HuH-7.5 (cell line): ENCODE data around the gene OOSP2.

Experiments used
- DNase-seq: peaks from one replicate; pipeline ENCODE4 v3.0.0; 2011; ENCODE audit warnings: low spot score

OOSP2 gene

GRCh38 chr11:60080535-60080934 lies 40.3 kb downstream of the OOSP2 start:
- no peak for DNase-seq

- no peak for DNase-seq
These were observed 44.5 kb downstream of the OOSP2 start for GRCh38 chr11:60084631-60085273.

- no peak for DNase-seq
These were observed 45.7 kb downstream of the OOSP2 start for GRCh38 chr11:60085909-60086308.

GRCh38 chr11:60087239-60087638 lies 47.0 kb downstream of the OOSP2 start:
- DNase-seq, result no peak

GRCh38 chr11:60088364-60088763 lies 48.2 kb downstream of the OOSP2 start, which contains the start of gene MS4A2:
MS4A2 (plus strand) TSS chr11:60088664; CDS start chr11:60088766, 102 bp downstream.
- DNase-seq, result no peak

GRCh38 chr11:60095477-60096120 lies 55.4 kb downstream of the OOSP2 start:
- no peak for DNase-seq

GRCh38 chr11:60097189-60097588 lies 57.0 kb downstream of the OOSP2 start:
- DNase-seq, result no peak
